Thymus (tissue), 11 donors: ENCODE data around the gene AKAP6. TPM values are rescaled to one million over a fixed set of nuclear protein-coding genes. Genes with fewer than 3 reads are reported as not detected.
"Not testable (repeated sequence)": the region's sequence is repeated elsewhere in the genome, so short reads cannot be mapped to it uniquely, and the experiment has no call there.

ENCODE experiments used
- DNase-seq, 9 donors: peaks; one replicate each; pipeline ENCODE4 v3.0.0-alpha.2; 2013; ENCODE audit warnings: low spot score in 9 of 9, low read depth in 6 of 9, missing footprints in 1 of 9
- H3K27ac ChIP-seq, 2 donors: one replicate each; pipeline ENCODE4 v1.5.1; 2013; ENCODE audit warnings: control low read depth in 1 of 2, low read depth in 1 of 2, low read length in 1 of 2, mild to moderate bottlenecking in 1 of 2, moderate library complexity in 1 of 2
- H3K27me3 ChIP-seq, 2 donors: one replicate each; pipeline ENCODE4 v1.5.1; 2013; ENCODE audit warnings: low read length in 1 of 2; ENCODE audit not compliant: control insufficient read depth in 2 of 2, insufficient read depth in 1 of 2
- H3K36me3 ChIP-seq, 2 donors: one replicate each; pipeline ENCODE4 v1.5.1; 2013; ENCODE audit warnings: low read length in 1 of 2, mild to moderate bottlenecking in 1 of 2, moderate library complexity in 1 of 2; ENCODE audit not compliant: control insufficient read depth in 2 of 2, insufficient read depth in 2 of 2
- H3K4me1 ChIP-seq, 2 donors: one replicate each; pipeline ENCODE4 v1.5.1; 2013; ENCODE audit warnings: low read length in 2 of 2; ENCODE audit not compliant: control insufficient read depth in 2 of 2, insufficient read depth in 2 of 2
- H3K4me3 ChIP-seq, 2 donors: one replicate each; pipeline ENCODE4 v1.5.1; 2013; ENCODE audit warnings: low read length in 2 of 2, control low read depth in 1 of 2, mild to moderate bottlenecking in 1 of 2
- H3K9me3 ChIP-seq, 2 donors: one replicate each; pipeline ENCODE4 v1.5.1; 2013; ENCODE audit warnings: low read length in 1 of 2, mild to moderate bottlenecking in 1 of 2; ENCODE audit not compliant: control insufficient read depth in 2 of 2, insufficient read depth in 1 of 2
- WGBS: extraction: QIAGEN DNeasy Blood & Tissue Kit; methylation state at CpG from one replicate; pipeline ENCODE4 v1.1.7; 2013; 5-methylcytosine and 5-hydroxymethylcytosine counted together
- polyA plus RNA-seq: library from polyadenylated mRNA; stranded (reverse); fragments of 200-250 nt; gene quantifications from one replicate; pipeline ENCODE4 v1.2.3, GENCODE V29; 2013
- total RNA-seq: library from RNA; stranded (reverse); fragments of 120-200 nt; gene quantifications from one replicate; pipeline ENCODE4 v1.2.4, GENCODE V29; 2013
- donor health status: healthy.

AKAP6 gene
- total and polyA plus RNA-seq, 2 donors: 1.4 to 2.0 TPM

DNA sequence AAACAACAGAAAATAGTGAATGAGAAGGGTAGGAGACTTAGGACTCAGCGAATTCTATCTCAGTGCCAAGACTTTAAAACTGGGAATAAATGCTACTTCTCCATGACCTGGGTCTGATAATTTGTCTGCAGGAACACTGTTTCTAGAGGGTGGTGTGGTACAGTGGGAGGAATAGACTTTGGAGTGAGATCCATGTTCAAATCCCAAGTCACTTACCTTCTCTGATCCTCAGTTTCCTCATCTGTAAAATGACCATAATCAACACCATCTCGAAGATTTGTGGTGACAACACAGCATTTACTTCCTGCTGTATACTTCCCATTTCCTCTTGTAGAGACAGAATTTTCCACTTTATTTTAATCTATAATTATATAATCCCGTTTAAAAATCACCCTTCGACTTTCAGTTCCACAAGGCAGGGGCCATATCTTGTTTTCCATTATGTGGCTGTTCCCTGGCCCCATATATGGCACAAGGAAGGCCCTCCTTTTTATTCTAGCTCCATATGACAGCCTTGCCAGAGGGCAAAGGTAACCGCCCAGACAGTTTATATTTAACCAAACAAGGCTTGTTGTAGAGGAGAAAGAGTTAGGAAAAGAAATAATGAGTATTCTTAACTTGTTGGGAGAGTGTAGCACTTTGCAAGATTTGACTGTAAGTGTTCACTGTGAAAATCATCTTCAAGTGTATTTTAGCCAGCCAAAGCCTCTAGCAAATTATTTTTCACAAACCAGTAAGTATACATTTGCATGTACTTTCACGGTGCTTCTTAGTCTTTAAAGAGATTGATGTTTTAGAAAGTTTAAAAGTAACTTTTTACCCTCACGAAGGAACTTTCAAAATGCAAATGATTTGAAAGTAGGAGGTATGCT lies 243.1 kb downstream of the AKAP6 start:
- H3K4me1 ChIP-seq: no peaks in the 10 kb centered on the region
- H3K27me3 ChIP-seq: no peaks in the 10 kb centered on the region
- no peaks in the 10 kb centered on the region for H3K36me3 ChIP-seq
- H3K4me3 ChIP-seq: no peak overlapping the region
- H3K27ac ChIP-seq: no peak overlapping the region
- no peaks in the 10 kb centered on the region for H3K9me3 ChIP-seq
- no peak for DNase-seq
- WGBS: 86% methylated on average over 7 of the region's 7 CpGs

DNA sequence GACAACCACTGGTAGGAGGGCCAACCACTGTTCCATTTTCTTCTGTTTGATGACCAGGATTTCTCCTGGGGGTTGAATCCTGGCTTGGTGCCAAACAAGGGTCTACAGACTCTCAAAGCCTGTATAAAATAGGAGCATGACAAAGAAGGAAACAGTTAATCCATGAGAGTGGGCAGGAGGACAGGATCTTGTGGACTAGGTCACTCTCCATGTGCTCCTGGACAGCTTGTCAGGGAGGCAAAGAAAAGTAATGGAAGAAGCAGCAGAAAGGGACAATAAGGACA lies 243.7 kb downstream of the AKAP6 start:
- Histone ChIP-seq H3K36me3 (no peaks in the 10 kb centered on the region), H3K27ac (no peak overlapping the region), H3K4me3 (no peak overlapping the region), H3K9me3 (no peaks in the 10 kb centered on the region), H3K4me1 (no peaks in the 10 kb centered on the region), H3K27me3 (no peaks in the 10 kb centered on the region)
- DNase-seq: no peak

DNA sequence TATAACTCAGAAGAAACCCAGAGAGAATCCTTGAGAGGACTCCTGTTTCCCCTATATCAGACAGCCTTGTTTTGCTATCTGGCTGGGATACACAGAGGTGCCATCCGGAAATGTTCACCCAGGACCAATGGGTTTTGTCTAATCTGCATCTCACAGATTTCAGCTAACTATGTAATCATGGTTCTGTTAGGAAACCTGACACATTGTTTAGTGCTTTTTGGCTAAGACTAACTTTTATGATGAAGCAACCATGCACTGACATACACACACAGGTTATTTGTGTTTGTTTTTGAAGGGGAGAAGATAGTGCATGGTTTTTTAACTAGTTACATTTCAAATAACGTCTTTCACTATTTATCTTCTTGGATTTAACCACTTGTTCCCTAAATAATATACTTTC lies 245.2 kb downstream of the AKAP6 start:
- WGBS: 84% methylated on average over 2 of the region's 2 CpGs
- no peak for DNase-seq
- Histone ChIP-seq H3K36me3 (no peaks in the 10 kb centered on the region), H3K27me3 (no peaks in the 10 kb centered on the region), H3K4me3 (no peak overlapping the region), H3K27ac (no peak overlapping the region), H3K4me1 (no peaks in the 10 kb centered on the region), H3K9me3 (no peaks in the 10 kb centered on the region)

DNA sequence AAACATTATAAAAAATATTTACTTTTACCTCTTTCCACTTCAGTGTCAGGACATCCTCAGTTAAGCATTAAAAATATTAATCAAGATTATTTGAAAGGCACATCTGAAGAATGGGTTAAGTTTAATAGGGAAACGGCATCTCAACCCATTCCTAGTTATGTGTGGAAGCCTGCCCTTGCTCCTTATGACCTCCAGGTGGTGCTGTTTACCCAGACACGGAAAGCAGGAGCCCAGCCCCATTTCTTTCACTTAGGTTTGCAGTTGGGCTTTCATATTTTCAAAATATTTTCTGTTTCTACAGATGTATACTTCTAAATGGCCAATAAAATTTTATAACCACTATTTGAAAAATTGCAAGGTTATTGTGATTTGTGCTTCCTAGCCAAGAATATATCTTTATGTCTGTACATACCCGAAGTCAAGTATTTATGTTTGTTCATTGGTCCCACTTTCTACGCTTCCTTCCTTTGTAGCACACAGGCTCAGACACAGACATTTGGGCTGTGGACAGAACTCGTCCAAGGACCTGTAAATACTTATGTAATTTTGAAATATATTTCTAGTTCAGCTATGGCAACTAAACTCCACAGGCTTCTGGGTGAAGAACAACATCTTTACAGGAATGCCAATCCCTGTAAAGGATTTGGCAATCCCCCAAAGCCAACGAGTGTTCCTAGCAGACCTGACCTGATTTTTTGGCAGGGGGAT lies 247.1 kb downstream of the AKAP6 start:
- H3K9me3 ChIP-seq: no peaks in the 10 kb centered on the region
- WGBS: 37% methylated on average over 6 of the region's 6 CpGs
- no peaks in the 10 kb centered on the region for H3K4me1 ChIP-seq
- H3K36me3 ChIP-seq: no peaks in the 10 kb centered on the region
- DNase-seq: peak in 7 of 9 donors; percentile 23 to 65 (median 35)
- H3K4me3 ChIP-seq: no peak overlapping the region
- H3K27me3 ChIP-seq: no peaks in the 10 kb centered on the region
- no peak overlapping the region for H3K27ac ChIP-seq

DNA sequence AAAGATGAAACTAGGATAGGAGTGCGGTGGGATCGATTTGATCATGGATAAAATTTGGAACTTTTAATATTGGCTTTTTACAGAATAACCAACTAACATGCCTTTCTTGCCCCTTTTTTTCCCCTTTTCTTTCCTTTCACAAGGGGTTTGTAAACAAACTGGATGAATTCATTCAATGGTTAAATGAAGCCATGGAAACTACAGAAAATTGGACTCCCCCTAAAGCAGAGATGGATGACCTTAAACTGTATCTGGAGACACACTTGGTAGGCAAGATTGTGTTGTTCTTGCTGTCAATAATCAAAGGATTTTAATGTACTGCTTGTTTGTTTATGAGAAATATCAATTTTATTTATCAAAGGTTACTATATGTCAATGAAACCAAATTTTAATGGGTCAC lies 247.9 kb downstream of the AKAP6 start:
- WGBS: 95% methylated on average over 2 of the region's 2 CpGs
- Histone ChIP-seq H3K27ac (no peak overlapping the region), H3K9me3 (no peaks in the 10 kb centered on the region), H3K36me3 (no peaks in the 10 kb centered on the region), H3K4me1 (no peaks in the 10 kb centered on the region), H3K4me3 (no peak overlapping the region), H3K27me3 (no peaks in the 10 kb centered on the region)
- no peak for DNase-seq

DNA sequence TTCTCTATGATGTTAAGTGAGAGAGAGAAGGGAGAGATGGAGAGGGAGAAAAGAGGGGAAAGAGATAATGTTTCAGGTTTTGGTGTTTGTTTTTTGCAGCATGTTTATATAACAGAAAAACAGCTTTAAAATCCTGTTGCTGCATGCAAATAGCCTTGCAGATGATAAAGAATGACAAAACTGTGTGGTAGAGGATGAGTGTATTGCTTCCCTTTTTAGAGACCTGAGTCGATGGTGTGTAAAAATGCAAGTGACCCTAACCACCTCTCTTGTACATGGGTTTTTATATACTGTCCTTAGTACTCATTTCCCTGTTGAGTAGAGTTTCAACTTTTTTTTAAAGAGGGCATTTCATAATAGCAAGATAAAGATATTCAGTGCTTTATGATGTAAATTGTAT lies 249.1 kb downstream of the AKAP6 start:
- H3K27me3 ChIP-seq: no peaks in the 10 kb centered on the region
- WGBS: 60% methylated on average over 1 of the region's 1 CpG
- DNase-seq: no peak
- no peaks in the 10 kb centered on the region for H3K36me3 ChIP-seq
- H3K27ac ChIP-seq: no peak overlapping the region
- H3K4me3 ChIP-seq: no peak overlapping the region
- no peaks in the 10 kb centered on the region for H3K4me1 ChIP-seq
- no peaks in the 10 kb centered on the region for H3K9me3 ChIP-seq

DNA sequence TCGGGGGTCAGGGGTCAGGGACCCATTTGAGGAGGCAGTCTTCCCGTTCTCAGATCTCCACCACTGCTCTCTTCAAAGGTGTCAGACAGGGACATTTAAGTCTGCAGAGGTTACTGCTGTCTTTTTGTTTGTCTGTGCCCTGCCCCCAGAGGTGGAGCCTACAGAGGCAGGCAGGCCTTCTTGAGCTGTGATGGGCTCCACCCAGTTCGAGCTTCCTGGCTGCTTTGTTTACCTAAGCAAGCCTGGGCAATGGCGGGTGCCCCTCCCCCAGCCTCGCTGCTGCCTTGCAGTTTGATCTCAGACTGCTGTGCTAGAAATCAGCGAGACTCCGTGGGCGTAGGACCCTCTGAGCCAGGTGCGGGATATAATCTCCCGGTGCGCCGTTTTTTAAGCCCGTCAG lies 254.3 kb downstream of the AKAP6 start:
- not testable (repeated sequence) for H3K4me1 ChIP-seq, H3K27me3 ChIP-seq, H3K27ac ChIP-seq, H3K9me3 ChIP-seq, DNase-seq, H3K4me3 ChIP-seq, H3K36me3 ChIP-seq
- WGBS: 95% methylated on average over 12 of the region's 13 CpGs

DNA sequence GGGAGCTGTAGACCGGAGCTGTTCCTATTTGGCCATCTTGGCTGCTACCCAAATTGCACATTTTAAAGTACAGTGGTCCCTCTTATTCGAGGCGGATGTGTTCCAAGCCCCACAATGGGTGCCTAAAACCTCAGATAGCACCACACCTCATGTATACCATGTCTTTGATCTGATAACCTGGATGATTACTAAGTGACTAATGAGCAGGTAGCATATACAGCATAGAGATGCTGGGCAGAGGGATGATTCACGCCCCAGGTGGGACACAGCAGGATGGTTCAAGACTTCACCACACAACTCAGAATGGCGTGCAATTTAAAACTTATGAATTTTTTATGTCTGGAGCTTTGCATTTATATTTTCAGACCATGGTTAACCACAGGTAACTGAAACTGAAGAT lies 255.0 kb downstream of the AKAP6 start:
- Histone ChIP-seq H3K36me3 (no peaks in the 10 kb centered on the region), H3K27ac (no peak overlapping the region), H3K4me3 (no peak overlapping the region), H3K9me3 (no peaks in the 10 kb centered on the region), H3K4me1 (no peaks in the 10 kb centered on the region), H3K27me3 (no peaks in the 10 kb centered on the region)
- DNase-seq: no peak
- WGBS: 97% methylated on average over 5 of the region's 5 CpGs

DNA sequence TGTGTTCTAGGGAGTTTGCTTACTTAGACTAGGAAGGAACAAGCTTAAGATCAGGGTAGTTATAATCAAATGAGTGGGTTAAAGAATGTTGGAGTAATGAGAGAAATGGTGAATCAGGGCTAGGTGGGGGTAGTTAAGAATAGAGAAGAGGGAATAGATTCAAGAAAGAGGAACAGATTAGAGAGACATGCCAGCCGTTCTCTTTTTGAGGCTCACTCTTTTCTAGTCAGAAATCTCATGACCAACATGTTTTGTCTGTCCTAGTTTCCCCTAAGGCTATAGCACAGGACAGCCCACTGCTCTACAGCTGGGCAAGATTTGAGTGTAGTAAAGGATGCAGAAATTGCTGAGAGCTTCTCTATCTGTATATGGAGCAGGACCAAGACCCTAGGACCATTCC lies 258.4 kb downstream of the AKAP6 start:
- WGBS: 71% methylated on average over 1 of the region's 1 CpG
- no peaks in the 10 kb centered on the region for H3K36me3 ChIP-seq
- no peak overlapping the region for H3K27ac ChIP-seq
- no peaks in the 10 kb centered on the region for H3K27me3 ChIP-seq
- H3K4me3 ChIP-seq: no peak overlapping the region
- DNase-seq: no peak
- H3K9me3 ChIP-seq: no peaks in the 10 kb centered on the region
- H3K4me1 ChIP-seq: no peaks in the 10 kb centered on the region
